HG03039 (cell line): ENCODE results near the gene AQP5.

Experiments used
- ATAC-seq: cut with Tn5 transposase; IDR thresholded peaks from one replicate; pipeline ENCODE4 v1.9.1; 2021; ENCODE audit warnings: mild to moderate bottlenecking, moderate library complexity; ENCODE audit not compliant: unreplicated experiment

The AQP5 gene

GRCh38 chr12:49949866-49950265, 11.8 kb upstream of the AQP5 start:
- ATAC-seq, result no peak

DNA sequence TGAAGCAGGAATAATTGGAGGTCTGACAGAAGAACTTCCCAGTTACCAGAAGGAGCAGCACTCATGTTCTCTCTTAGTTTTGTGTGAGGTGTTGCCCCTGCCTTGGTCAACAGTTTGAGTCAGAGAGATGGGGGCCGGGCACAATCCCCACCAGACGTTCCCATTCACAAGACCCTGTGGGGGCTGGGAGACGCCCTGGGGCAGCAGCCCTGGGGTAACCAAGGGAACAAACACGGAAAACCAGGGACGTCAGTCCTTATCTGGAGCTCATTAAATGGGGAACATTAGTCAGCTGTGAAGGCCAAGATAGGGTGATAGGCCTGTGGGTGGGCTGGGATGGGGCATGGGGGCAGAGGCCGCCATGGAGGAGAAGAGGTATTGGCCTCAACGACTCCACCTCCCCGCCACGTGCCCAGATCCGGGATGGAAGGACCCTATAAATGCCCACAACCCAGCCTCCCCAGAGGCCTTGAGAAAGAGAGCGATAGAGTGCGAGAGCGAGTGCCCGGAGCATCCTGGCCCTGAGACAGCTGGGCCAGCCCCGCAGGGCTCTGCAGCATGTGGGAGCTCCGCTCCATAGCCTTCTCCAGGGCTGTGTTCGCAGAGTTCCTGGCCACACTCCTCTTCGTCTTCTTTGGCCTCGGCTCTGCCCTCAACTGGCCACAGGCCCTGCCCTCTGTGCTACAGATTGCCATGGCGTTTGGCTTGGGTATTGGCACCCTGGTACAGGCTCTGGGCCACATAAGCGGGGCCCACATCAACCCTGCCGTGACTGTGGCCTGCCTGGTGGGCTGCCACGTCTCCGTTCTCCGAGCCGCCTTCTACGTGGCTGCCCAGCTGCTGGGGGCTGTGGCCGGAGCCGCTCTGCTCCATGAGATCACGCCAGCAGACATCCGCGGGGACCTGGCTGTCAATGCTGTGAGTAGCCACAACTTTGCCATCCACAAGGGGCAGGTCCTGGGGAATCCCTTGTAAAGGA, 11.1 kb upstream of the AQP5 start, which contains the start of gene AQP2:
AQP2 (plus strand) TSS at position 465 of the 979 bp plus-strand sequence; CDS start at position 559, 94 bp downstream.
- no peak for ATAC-seq

GRCh38 chr12:49951411-49952240, 10.0 kb upstream of the AQP5 start:
- no peak for ATAC-seq

- ATAC-seq, result no peak
Observed at GRCh38 chr12:49952391-49953055, 9.1 kb upstream of the AQP5 start.

GRCh38 chr12:49953151-49953550, 8.5 kb upstream of the AQP5 start:
- ATAC-seq, result no peak

DNA sequence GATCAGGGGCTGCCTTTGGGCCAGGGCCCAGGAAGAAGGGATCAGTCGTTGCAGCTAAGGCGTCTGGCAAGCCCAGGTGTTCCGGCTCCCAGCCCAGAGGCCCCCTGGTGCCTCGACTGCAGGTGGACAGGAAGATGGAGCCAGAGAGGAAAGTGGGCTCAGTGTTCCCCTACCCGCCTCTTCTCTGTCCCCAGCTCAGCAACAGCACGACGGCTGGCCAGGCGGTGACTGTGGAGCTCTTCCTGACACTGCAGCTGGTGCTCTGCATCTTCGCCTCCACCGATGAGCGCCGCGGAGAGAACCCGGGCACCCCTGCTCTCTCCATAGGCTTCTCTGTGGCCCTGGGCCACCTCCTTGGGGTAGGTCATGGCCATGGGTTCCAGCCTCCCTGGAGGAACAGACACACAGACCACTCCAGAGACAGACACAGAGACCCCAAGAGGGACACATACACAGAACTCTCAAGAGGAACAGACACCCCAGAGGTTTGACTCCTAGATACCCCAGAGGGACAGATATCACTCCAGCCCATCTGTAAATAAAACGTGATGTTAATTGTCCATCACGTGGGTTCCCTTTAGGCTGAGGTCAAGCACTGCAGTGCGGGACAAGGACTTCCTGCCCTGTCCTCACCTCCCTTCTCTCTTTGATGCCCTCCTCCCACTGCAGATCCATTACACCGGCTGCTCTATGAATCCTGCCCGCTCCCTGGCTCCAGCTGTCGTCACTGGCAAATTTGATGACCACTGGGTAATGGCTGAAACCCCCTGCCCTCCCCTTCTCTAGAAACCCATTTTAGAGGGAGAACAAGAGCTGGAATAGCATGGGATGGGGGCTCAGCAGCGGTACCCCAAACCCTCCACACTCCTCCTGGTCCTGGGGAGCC, 7.5 kb upstream of the AQP5 start:
- no peak for ATAC-seq

DNA sequence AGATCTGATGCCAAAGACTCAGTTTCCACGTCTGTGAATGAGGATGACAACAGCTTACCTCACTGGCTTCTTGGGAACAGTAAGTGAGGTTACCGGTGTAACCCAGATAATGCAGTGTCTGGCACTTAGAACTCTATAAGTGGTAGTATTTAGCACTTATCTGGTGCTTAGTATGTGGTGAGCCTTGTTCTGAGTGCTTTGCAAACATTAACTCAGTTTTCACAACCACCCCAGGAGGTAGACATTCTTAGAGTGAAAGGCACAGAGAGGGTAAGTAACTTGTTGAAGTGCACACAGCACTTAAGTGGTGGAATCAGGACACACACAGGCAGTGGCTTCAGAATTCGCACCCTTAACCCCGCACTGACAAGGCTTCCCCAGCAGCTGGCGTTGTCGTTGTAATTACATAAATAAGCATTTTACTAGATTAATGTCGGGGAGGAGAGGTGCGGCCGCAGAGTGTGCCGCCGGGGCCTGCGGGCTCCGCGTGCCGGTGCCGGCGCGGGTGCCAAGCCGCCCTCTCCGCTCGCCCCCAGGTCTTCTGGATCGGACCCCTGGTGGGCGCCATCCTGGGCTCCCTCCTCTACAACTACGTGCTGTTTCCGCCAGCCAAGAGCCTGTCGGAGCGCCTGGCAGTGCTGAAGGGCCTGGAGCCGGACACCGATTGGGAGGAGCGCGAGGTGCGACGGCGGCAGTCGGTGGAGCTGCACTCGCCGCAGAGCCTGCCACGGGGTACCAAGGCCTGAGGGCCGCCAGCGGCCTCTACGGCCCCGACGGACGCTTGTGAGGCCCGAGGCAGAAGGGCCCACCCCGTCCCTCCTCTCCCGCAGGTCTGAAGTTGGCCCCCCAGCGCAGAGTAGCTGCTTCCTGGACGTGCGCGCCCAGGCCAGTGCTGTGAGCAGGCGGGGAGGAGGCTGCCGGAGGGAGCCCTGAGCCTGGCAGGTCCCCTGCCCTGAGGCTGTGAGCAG, 6.5 kb upstream of the AQP5 start:
- ATAC-seq, result no peak

DNA sequence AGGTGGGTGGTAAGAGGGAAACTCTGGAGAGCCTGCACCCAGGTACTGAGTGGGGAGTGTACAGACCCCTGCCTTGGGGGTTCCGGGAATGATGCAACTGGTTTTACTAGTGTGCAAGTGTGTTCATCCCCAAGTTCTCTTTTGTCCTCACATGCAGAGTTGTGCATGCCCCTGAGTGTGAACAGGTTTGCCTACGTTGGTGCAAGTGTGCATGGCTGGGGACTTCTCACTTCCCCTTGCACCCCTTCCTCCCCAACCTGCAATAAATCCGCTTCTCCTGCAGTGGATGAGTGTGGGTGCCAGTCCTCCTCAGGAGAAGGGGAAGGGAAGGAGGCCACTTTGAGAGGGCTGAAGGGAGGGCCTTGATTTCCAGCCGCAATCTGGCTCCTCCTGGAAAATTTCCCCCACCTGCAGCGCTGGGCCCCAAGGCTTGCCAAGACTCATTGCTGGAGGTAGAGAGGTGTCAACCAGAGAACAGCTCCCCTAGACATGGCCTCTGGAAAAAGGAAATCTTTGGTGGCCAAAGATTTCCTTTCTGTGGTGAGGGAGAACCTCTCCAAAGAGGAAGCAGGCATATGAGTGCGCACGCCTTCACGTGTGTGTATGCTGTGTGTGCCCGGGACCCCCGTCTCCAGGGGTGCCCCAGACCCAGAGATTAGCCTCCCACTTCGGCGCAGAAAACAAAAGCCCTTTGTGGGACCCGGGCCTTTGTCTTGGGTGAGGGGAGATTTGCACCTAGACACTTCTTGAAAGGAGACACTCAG, 5.6 kb upstream of the AQP5 start:
- no peak for ATAC-seq

DNA sequence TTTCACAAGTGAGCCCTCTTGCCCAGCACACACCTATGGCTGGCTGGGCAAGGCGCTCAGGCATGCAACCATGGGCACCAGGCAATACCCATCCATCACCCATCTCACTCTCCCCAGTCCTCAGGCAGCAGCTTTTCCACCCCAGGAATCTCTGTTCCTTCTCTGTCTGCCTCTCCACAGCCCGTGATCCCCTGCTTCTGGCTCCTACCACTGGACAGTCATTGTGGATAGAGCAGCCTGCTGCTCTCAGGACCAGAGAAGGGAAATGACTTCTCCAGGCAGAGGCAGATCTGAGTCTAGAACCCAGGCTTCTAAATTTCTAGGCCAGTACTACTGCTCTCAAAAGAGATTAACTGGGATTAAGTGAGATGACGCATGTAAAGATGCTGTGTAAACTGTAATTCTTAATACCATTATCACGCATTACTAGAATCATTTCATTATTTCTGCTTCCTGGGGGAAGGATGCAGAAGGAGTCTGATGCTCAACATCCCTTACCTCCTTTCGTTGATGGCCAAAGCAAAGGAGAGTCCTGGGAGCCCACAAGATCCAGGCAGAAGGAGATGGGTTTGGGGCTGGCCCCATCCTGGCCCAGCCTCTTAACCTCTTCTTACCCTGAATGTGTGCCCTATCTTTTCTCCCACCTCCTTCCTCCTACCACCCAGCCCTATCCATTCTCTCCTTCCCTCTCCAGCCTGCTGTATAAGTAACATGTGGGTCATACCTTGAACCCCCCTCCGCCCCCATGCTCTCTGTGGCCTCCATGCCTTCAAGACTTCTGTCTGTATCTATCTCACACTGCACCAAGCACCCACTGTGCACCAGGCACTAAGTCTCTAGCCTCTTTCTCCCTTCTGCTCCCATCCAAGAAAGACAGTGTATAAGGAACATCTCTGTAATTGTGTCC, 4.8 kb upstream of the AQP5 start:
- ATAC-seq, result no peak

DNA sequence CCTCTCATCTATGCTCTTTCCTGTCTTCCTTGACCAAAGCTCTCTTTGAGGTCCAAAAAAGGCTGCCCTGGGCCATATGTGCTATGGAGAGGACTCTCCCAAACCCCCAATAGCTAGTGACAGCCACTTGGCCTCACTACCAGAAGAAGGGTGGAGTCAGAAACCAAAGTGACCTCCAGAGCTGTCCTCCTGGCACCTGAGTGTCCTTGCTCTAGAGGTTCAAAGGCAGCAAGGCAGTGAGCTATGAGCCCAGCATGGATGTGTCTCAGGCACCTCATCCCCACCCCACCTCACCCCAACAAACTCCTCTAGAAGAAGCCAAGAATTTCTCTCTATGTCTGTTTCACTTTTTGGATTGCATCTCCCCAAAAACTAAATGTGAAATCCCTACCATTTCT, 4.1 kb upstream of the AQP5 start:
- ATAC-seq, result no peak

- ATAC-seq, result no peak
Observed at GRCh38 chr12:49959685-49960473, 1.8 kb upstream of the AQP5 start.

DNA sequence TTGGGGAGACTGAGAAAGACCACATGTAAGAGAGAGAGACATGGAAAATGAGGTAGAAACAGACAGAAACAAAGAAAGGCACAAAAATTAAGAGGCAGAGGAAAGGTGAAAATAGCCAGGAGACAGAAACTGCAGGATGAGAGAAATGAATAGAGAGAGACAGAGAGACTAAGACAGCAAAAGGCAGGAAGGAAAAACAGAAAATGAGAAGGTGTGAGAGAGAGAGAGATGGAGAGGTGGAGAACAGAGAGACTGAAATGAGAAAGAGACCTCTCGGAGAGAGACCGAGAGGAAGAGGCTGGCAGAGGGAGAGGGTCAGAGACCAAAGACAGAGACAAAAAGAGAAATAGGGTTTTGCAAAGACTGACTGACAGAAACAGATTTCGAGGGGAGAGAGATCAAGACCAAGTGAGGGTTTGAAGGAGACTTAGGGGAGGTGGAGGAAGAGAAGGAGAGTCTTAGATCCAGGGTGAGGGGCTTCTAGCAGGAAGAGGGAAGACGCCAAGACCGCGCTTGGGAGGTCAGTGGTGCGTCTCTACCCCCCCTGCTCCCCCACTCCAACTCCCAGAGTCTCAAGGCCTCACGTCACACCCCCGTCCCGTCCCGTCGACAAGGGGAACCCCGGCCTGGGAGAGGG, 1.1 kb upstream of the AQP5 start:
- no peak for ATAC-seq

- ATAC-seq, result no peak
Observed at GRCh38 chr12:49961993-49962764, 507 bp downstream of the AQP5 start.

DNA sequence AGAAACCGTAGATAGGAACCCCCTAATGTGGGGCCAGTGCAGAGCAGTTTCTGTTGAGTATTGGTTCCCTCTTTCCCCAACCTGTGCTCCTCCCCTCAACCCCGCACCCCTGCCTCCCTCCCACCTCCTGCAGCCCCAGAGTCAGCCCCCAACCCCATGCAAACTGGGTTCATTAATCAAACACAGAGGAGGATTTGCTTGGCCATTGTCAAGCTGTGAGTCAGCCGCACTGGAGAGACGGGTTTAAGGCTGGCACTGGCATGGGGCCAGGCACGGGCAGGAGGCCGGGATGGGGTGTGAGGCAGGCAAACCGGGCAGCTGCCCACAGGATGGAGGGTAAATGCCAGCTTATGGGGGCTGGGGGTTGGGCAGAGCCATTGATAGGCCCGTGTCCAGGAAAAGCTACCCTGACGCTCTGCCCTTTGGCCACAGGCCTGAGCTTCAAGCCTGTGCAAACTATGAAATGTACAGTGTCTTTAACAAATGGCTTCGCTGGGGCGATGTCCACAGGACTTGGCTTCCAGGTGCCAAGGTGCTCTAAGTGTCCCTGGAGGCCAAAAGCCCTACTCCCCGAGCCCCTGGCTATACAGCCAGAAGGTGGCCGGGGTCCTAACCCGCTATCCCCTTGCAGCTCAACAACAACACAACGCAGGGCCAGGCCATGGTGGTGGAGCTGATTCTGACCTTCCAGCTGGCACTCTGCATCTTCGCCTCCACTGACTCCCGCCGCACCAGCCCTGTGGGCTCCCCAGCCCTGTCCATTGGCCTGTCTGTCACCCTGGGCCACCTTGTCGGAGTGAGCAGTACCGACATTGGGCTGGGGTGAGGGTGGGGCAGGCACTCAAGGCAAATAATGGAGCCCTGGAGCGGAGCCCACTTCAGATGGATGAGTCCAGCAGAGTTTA, 1.4 kb downstream of the AQP5 start:
- no peak for ATAC-seq
